GM23338 (cell line): ENCODE results near the gene ENOX2.

Source experiments
- EZH2 ChIP-seq: fragments of 200-600 bp; sonication (generic); IDR thresholded peaks from one replicate; pipeline ENCODE4 v1.8.0; 2017; ENCODE audit warnings: antibody characterized with exemption, mild to moderate bottlenecking, low read depth; ENCODE audit not compliant: unreplicated experiment
- ZNF114 ChIP-seq: fragments of 250-450 bp; sonication (Bioruptor Pico); IDR thresholded peaks from 2 replicates; pipeline ENCODE4 v1.5.0; 2020; ENCODE audit warnings: mild to moderate bottlenecking, moderate library complexity
- TF ChIP-seq, protein P1 (sequence below), 2 experiments: fragments of 200-600 bp in 1 of 2; sonication (generic) in 1 of 2; conservative IDR thresholded peaks; 2 replicates each; pipeline versions ENCODE4 v1.5.1 to v1.6.1; 2016 to 2017; ENCODE audit warnings: antibody characterized with exemption in 2 of 2, low read depth in 2 of 2, mild to moderate bottlenecking in 2 of 2, moderate library complexity in 1 of 2

DNA sequence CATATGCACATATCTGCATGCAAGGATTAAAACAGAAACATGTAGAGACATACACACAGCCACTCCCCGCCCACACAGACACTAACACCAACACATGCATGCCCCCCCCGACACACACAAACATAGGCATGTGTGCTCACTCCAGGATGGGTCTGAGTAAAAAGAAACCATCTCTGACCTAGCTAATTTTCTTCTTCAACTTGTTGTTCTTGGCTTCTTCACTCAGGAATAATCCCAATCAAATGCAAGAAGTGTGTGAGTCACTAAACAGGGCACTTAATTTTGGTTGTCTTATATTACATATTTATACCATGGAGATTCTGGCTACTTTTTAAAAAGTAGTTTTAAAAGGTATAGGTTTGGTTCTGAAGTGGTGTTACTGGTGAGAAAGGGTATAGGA, 28.3 kb downstream of the ENOX2 start:
- TF ChIP-seq, protein P1, sequence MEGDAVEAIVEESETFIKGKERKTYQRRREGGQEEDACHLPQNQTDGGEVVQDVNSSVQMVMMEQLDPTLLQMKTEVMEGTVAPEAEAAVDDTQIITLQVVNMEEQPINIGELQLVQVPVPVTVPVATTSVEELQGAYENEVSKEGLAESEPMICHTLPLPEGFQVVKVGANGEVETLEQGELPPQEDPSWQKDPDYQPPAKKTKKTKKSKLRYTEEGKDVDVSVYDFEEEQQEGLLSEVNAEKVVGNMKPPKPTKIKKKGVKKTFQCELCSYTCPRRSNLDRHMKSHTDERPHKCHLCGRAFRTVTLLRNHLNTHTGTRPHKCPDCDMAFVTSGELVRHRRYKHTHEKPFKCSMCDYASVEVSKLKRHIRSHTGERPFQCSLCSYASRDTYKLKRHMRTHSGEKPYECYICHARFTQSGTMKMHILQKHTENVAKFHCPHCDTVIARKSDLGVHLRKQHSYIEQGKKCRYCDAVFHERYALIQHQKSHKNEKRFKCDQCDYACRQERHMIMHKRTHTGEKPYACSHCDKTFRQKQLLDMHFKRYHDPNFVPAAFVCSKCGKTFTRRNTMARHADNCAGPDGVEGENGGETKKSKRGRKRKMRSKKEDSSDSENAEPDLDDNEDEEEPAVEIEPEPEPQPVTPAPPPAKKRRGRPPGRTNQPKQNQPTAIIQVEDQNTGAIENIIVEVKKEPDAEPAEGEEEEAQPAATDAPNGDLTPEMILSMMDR (conservative IDR thresholded peaks at IDR 0.05; ENCODE audit: low read depth in 2 of 2) = no peak
- TF ChIP-seq EZH2 = no peak
- no peak for TF ChIP-seq ZNF114 (CRISPR knock-in tag)
